SH-SY5Y (cell line): ENCODE data around the gene AMDHD1.

Experiments
- GATA2 ChIP-seq: IDR thresholded peaks from 2 replicates; pipeline ENCODE4 v1.6.1; 2011; ENCODE audit warnings: mild to moderate bottlenecking, low read depth, low read length
- GATA3 ChIP-seq: IDR thresholded peaks from 2 replicates; pipeline ENCODE4 v1.6.1; 2011; ENCODE audit warnings: low read depth, mild to moderate bottlenecking, low read length, moderate library complexity

The AMDHD1 gene

GRCh38 chr12:95997276-95997675 is 54.1 kb downstream of the AMDHD1 start:
- TF ChIP-seq GATA2 (no peak), GATA3 (no peak)

DNA sequence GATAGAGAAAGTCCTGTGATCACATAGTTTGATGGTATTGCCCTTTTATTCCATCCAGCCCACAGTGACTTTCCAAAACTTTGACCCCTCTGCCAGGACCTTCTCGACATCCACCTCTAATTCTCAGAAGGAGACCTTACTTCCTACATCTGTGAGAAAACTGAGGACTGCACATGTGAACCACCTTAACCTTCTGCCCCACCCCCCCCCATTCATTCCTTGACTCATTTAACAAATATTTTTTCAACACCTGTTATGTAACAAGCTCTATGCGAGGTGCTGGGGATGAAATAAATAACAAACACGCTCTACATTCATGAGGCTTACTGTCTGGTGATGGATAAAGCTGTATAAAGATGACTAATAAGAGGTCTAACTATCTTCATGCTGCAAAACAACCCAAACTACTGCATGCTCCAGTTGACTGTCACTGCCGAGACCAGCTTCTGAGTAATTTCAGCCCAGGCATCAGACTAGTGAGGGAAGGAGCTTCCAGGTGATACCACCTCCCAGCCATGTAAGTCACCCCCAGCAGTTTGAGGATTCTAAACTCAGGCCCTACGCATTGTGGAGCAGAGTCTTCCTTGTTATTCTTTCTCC is 54.9 kb downstream of the AMDHD1 start:
- no peak for TF ChIP-seq GATA2
- TF ChIP-seq GATA3, result no peak

- TF ChIP-seq GATA3, result no peak
- TF ChIP-seq GATA2, result no peak
Measured at GRCh38 chr12:95998611-95999286, 55.6 kb downstream of the AMDHD1 start.

DNA sequence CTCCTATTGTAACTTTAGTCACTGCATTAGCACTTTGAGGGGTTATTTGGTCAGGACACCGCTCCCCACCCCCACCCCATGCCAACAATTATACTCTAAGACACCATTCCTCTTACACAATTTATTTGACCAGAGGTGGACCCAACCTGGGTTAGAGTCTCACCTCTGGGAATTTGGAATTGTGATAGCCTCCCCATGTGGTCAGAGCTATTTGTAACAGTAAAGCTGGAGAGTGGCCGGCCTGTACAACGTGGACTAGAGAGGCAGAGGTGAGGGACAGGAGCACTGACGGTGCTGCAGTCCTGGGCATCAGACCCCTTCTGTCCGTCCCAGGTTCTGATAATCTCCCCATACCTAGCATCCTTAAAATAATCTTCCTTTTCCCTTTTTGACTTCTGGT is 56.4 kb downstream of the AMDHD1 start:
- TF ChIP-seq GATA2 (no peak), GATA3 (no peak)

GRCh38 chr12:96000858-96001257 is 57.7 kb downstream of the AMDHD1 start:
- TF ChIP-seq GATA3, result no peak
- no peak for TF ChIP-seq GATA2

DNA sequence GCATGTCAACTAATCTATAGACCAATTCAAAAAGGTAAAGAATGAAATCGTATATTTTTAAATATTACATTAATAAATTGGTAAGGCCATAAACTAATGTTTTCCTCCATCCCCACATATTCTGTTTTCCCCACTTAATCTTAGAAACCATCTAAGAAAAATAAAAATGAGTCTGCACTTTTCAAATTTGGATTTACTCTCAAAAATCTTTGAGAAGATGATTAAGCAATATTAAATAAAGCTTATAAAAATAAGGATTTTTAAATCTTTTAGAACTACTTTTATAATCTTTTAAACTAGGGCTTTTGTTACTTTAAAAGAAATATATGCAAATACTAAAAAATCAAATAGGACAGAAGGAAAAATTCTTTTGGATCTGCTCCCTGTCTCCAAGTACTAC is 63.6 kb downstream of the AMDHD1 start:
- no peak for TF ChIP-seq GATA3
- TF ChIP-seq GATA2, result no peak

- TF ChIP-seq GATA3, result no peak
- no peak for TF ChIP-seq GATA2
Measured at GRCh38 chr12:96007729-96008128, 64.6 kb downstream of the AMDHD1 start.

GRCh38 chr12:96014943-96015599 is 71.9 kb downstream of the AMDHD1 start:
- no peak for TF ChIP-seq GATA2
- no peak for TF ChIP-seq GATA3

GRCh38 chr12:96015672-96016071 is 72.5 kb downstream of the AMDHD1 start:
- TF ChIP-seq GATA3 (no peak), GATA2 (no peak)
